OCI-LY3 (cell line): Measurements from ENCODE around the gene STIL.
"Not testable (repeated sequence)": the region's sequence is repeated elsewhere in the genome, so short reads cannot be mapped to it uniquely, and the experiment has no call there.

Experiments used
- H2AFZ ChIP-seq: fragments of 200-600, 300-600 bp; shearing (Covaris generic); 2 replicates; pipeline ENCODE4 v1.6.0; 2014; ENCODE audit warnings: antibody characterized with exemption, low read depth, low read length
- H3K27ac ChIP-seq: fragments of 200-600, 300-600 bp; sonication (generic); 2 replicates; pipeline ENCODE4 v1.5.1; 2014; ENCODE audit warnings: mild to moderate bottlenecking, low read length, moderate library complexity, mixed read lengths
- H3K27me3 ChIP-seq: fragments of 200-600, 300-600 bp; sonication (generic); 2 replicates; pipeline ENCODE4 v1.6.1; 2014; ENCODE audit warnings: low read depth, low read length, mixed read lengths
- H3K36me3 ChIP-seq: fragments of 200-600, 300-600 bp; sonication (generic); replicated peaks from 2 replicates; pipeline ENCODE3; 2014; ENCODE audit warnings: low read depth, low read length, mixed read lengths
- H3K4me1 ChIP-seq: fragments of 300-600, 200-600 bp; sonication (generic); 2 replicates; pipeline ENCODE4 v1.6.1; 2014; ENCODE audit warnings: low read length, mixed read lengths
- H3K4me2 ChIP-seq: fragments of 200-600, 300-600 bp; sonication (generic); 2 replicates; pipeline ENCODE4 v1.6.1; 2014; ENCODE audit warnings: low read length, mixed read lengths
- H3K4me3 ChIP-seq: fragments of 300-600, 200-600 bp; sonication (generic); 2 replicates; pipeline ENCODE4 v1.5.1; 2014; ENCODE audit warnings: antibody characterized with exemption, mild to moderate bottlenecking, low read length, moderate library complexity
- H3K79me2 ChIP-seq: fragments of 300-600, 200-600 bp; shearing (Covaris generic); 2 replicates; pipeline ENCODE4 v1.6.1; 2014; ENCODE audit warnings: mild to moderate bottlenecking, low read length, mixed read lengths
- H3K9ac ChIP-seq: fragments of 300-600, 200-600 bp; shearing (Covaris generic); 2 replicates; pipeline ENCODE4 v1.6.0; 2014; ENCODE audit warnings: mild to moderate bottlenecking, low read length, moderate library complexity
- H3K9me3 ChIP-seq: fragments of 200-600, 300-600 bp; shearing (Covaris generic); 2 replicates; pipeline ENCODE4 v1.6.1; 2014; ENCODE audit warnings: low read length, mixed read lengths; ENCODE audit not compliant: insufficient read depth
- H4K20me1 ChIP-seq: fragments of 200-600, 300-600 bp; sonication (generic); 2 replicates; pipeline ENCODE4 v1.6.1; 2016; ENCODE audit warnings: low read length, mixed read lengths; ENCODE audit not compliant: insufficient read depth
- EZH2phosphoT487 ChIP-seq: fragments of 200-600 bp; shearing (Covaris generic); IDR thresholded peaks from 2 replicates; pipeline ENCODE4 v1.6.1; 2018; ENCODE audit warnings: antibody characterized with exemption, mixed run types, low read depth
- TF ChIP-seq, protein P1 (sequence below): fragments of 200-600, 300-600 bp; sonication (generic); IDR thresholded peaks from 2 replicates; pipeline ENCODE4 v1.5.1; 2014; ENCODE audit warnings: antibody characterized with exemption, low read length, low read depth

The STIL gene

DNA sequence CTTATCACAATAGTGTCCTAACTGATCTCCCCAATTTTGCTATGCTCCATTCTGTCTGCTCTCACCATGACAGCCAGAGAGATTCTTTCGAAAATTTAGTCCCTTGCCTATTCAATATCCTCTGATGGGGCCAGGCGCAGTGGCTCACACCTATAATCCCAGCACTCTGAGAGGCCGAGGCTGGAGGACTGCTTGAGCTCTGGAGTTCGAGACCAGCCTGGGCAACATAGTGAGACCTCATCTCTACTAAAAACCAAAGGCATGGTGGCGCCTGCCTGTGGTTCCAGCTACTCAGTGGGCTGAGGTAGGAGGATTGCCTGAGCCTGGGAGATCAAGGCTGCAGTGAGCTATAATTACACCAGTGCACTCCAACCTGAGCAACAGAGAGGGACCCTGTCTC, 108.0 kb downstream of the STIL start:
- H3K4me2 ChIP-seq, result no peak overlapping the region
- TF ChIP-seq, protein P1, sequence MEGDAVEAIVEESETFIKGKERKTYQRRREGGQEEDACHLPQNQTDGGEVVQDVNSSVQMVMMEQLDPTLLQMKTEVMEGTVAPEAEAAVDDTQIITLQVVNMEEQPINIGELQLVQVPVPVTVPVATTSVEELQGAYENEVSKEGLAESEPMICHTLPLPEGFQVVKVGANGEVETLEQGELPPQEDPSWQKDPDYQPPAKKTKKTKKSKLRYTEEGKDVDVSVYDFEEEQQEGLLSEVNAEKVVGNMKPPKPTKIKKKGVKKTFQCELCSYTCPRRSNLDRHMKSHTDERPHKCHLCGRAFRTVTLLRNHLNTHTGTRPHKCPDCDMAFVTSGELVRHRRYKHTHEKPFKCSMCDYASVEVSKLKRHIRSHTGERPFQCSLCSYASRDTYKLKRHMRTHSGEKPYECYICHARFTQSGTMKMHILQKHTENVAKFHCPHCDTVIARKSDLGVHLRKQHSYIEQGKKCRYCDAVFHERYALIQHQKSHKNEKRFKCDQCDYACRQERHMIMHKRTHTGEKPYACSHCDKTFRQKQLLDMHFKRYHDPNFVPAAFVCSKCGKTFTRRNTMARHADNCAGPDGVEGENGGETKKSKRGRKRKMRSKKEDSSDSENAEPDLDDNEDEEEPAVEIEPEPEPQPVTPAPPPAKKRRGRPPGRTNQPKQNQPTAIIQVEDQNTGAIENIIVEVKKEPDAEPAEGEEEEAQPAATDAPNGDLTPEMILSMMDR, result no peak
- H3K27me3 ChIP-seq, result 0 out of 2 replicates have a peak, but pooled peaks cover 3% of the 10 kb centered on the region
- H2AFZ ChIP-seq, result no peak overlapping the region
- no peak overlapping the region for H3K9ac ChIP-seq
- no peaks in the 10 kb centered on the region for H3K36me3 ChIP-seq
- no peaks in the 10 kb centered on the region for H3K9me3 ChIP-seq
- no peak overlapping the region for H3K4me3 ChIP-seq
- H3K79me2 ChIP-seq, result no peaks in the 10 kb centered on the region
- no peaks in the 10 kb centered on the region for H4K20me1 ChIP-seq
- peaks cover 9% of the 10 kb centered on the region for H3K4me1 ChIP-seq
- no peak overlapping the region for H3K27ac ChIP-seq

DNA sequence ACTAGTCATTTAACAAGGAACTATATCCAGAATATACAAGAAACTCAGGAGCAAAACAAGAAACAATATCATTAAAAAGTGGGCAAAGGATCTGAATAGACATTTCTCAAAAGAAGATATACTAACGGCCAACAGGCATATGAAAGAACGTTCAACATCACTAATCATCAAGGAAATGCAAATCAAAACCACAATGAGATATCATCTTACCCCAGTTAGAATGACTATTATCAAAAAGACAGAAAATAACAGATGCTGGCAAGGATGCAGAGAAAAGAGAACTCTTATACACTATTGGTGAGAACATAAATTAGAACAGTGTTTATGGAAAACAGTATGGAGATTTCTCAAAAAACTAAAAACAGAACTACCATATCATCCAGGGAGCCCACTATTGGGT, 110.4 kb downstream of the STIL start:
- not testable (repeated sequence) for H2AFZ ChIP-seq, H3K4me1 ChIP-seq, H3K4me2 ChIP-seq, H3K9ac ChIP-seq, H3K27me3 ChIP-seq, H3K36me3 ChIP-seq, H3K9me3 ChIP-seq, H4K20me1 ChIP-seq, H3K79me2 ChIP-seq, H3K4me3 ChIP-seq, H3K27ac ChIP-seq

DNA sequence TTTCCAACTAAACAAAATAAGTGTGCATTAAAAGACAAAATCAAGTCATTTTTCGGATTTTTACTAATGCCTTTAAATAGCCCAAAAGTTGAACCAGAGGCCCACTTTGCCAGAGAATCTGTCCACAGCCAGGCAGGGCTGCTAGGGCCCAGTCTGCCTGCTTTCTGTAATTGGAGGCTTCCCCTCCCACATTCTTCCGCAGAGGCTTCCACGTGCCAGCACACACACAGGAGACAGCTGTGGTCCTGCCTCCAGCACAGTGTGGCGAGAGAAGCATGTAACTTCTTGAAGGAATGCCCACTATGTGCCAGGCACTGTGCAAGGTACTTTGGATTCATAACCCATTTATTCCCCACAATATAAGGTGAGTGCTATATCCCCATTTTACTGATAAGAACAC, 112.8 kb downstream of the STIL start:
- H3K36me3 ChIP-seq, result no peaks in the 10 kb centered on the region
- no peak overlapping the region for H2AFZ ChIP-seq
- 0 out of 2 replicates have a peak, but pooled peaks cover 3% of the 10 kb centered on the region for H3K27me3 ChIP-seq
- H3K27ac ChIP-seq, result no peak overlapping the region
- no peaks in the 10 kb centered on the region for H3K79me2 ChIP-seq
- no peak overlapping the region for H3K9ac ChIP-seq
- peaks cover 3% of the 10 kb centered on the region; the same call in 1 of the 2 replicates for H3K4me1 ChIP-seq
- H3K4me3 ChIP-seq, result no peak overlapping the region
- H3K9me3 ChIP-seq, result no peaks in the 10 kb centered on the region
- no peaks in the 10 kb centered on the region for H4K20me1 ChIP-seq
- TF ChIP-seq, protein P1, result no peak
- no peak for TF ChIP-seq EZH2phosphoT487
- no peak overlapping the region for H3K4me2 ChIP-seq
